DOHH2 (cell line): ENCODE results near the gene TTYH1.
"Not testable (repeated sequence)": the region's sequence is repeated elsewhere in the genome, so short reads cannot be mapped to it uniquely, and the experiment has no call there.

ENCODE experiments used
- H3F3A ChIP-seq: fragments of 200-600 bp; sonication (generic), shearing (Covaris generic); 2 replicates; pipeline ENCODE4 v1.6.0; 2016; ENCODE audit warnings: antibody characterized with exemption, mild to moderate bottlenecking; ENCODE audit not compliant: control insufficient read depth, insufficient read depth
- H3K27ac ChIP-seq: fragments of 200-600 bp; sonication (generic); 2 replicates; pipeline ENCODE4 v1.5.1; 2014; ENCODE audit warnings: low read depth, mild to moderate bottlenecking, low read length, moderate library complexity
- H3K27me3 ChIP-seq: fragments of 200-600 bp; sonication (generic); 2 replicates; pipeline ENCODE4 v1.6.1; 2014; ENCODE audit warnings: mild to moderate bottlenecking, low read length, mixed read lengths; ENCODE audit not compliant: control insufficient read depth
- H3K36me3 ChIP-seq: fragments of 200-600 bp; sonication (generic); 2 replicates; pipeline ENCODE4 v1.6.1; 2014; ENCODE audit warnings: mild to moderate bottlenecking, low read length, moderate library complexity, mixed read lengths; ENCODE audit not compliant: control insufficient read depth
- H3K4me1 ChIP-seq: fragments of 200-600 bp; sonication (generic); 2 replicates; pipeline ENCODE4 v1.6.1; 2014; ENCODE audit warnings: mild to moderate bottlenecking, low read length, mixed read lengths; ENCODE audit not compliant: control insufficient read depth
- H3K4me2 ChIP-seq: fragments of 200-600 bp; sonication (generic); 2 replicates; pipeline ENCODE4 v1.6.0; 2014; ENCODE audit warnings: mild to moderate bottlenecking, low read length, moderate library complexity
- H3K4me3 ChIP-seq: fragments of 200-600 bp; sonication (generic); 2 replicates; pipeline ENCODE4 v1.5.1; 2014; ENCODE audit warnings: mild to moderate bottlenecking, low read length, mixed read lengths
- H3K79me2 ChIP-seq: fragments of 200-600 bp; sonication (generic); 2 replicates; pipeline ENCODE4 v1.6.1; 2014; ENCODE audit warnings: mild to moderate bottlenecking, low read length, mixed read lengths; ENCODE audit not compliant: control insufficient read depth
- H3K9me2 ChIP-seq: fragments of 200-600 bp; sonication (generic); replicated peaks from 2 replicates; pipeline ENCODE4 v1.6.1; 2014; ENCODE audit warnings: mild to moderate bottlenecking, low read length, mixed read lengths; ENCODE audit not compliant: control insufficient read depth
- H3K9me3 ChIP-seq: fragments of 200-600 bp; sonication (generic); 2 replicates; pipeline ENCODE4 v1.6.1; 2014; ENCODE audit warnings: antibody characterized with exemption, low read length, mixed read lengths; ENCODE audit not compliant: control insufficient read depth, insufficient read depth
- H4K20me1 ChIP-seq: fragments of 200-600 bp; sonication (generic); 2 replicates; pipeline ENCODE4 v1.6.0; 2014; ENCODE audit warnings: low read depth, mild to moderate bottlenecking, antibody characterized with exemption, low read length, moderate library complexity; ENCODE audit not compliant: control insufficient read depth, insufficient read depth
- CTCF ChIP-seq: fragments of 200-600 bp; sonication (generic); IDR thresholded peaks from one replicate; pipeline ENCODE4 v1.5.1; 2014; ENCODE audit warnings: antibody characterized with exemption, mild to moderate bottlenecking, low read depth, low read length; ENCODE audit not compliant: poor library complexity, severe bottlenecking
- EZH2phosphoT487 ChIP-seq: fragments of 200-600 bp; sonication (generic); IDR thresholded peaks from 2 replicates; pipeline ENCODE4 v1.6.1; 2017; ENCODE audit warnings: borderline replicate concordance, mild to moderate bottlenecking, antibody characterized with exemption, low read length, moderate library complexity, mixed read lengths

Gene TTYH1

GRCh38 chr19:54439174-54439851, 24.0 kb downstream of the TTYH1 start:
- Histone ChIP-seq H3K4me3 (no peak overlapping the region), H3K9me3 (no peaks in the 10 kb centered on the region), H3K4me2 (no peak overlapping the region), H3K9me2 (no peaks in the 10 kb centered on the region), H3K27me3 (no peaks in the 10 kb centered on the region), H3K27ac (no peak overlapping the region), H3F3A (no peaks in the 10 kb centered on the region), H4K20me1 (peaks cover 7% of the 10 kb centered on the region), H3K36me3 (peaks cover 8% of the 10 kb centered on the region), H3K4me1 (no peaks in the 10 kb centered on the region), H3K79me2 (peaks cover 5% of the 10 kb centered on the region; the same call in 1 of the 2 replicates)
- peak; percentile 49 for TF ChIP-seq CTCF
- TF ChIP-seq EZH2phosphoT487, result no peak

- Histone ChIP-seq H3K27me3 (no peaks in the 10 kb centered on the region), H3K36me3 (peaks cover 16% of the 10 kb centered on the region), H4K20me1 (peaks cover 5% of the 10 kb centered on the region; the same call in 1 of the 2 replicates), H3K27ac (no peak overlapping the region), H3K4me3 (no peak overlapping the region), H3K4me2 (no peak overlapping the region), H3F3A (no peaks in the 10 kb centered on the region), H3K9me2 (no peaks in the 10 kb centered on the region), H3K4me1 (no peaks in the 10 kb centered on the region), H3K9me3 (no peaks in the 10 kb centered on the region), H3K79me2 (peaks cover 7% of the 10 kb centered on the region)
- TF ChIP-seq EZH2phosphoT487 (no peak), CTCF (no peak)
Measured at GRCh38 chr19:54440641-54441040, 25.4 kb downstream of the TTYH1 start.

- H3F3A ChIP-seq, result no peaks in the 10 kb centered on the region
- H3K4me3 ChIP-seq, result no peak overlapping the region
- H3K79me2 ChIP-seq, result peaks cover 41% of the 10 kb centered on the region
- no peaks in the 10 kb centered on the region for H3K9me3 ChIP-seq
- no peak overlapping the region for H3K27ac ChIP-seq
- TF ChIP-seq CTCF (no peak), EZH2phosphoT487 (no peak)
- no peak overlapping the region for H3K4me2 ChIP-seq
- peaks cover 27% of the 10 kb centered on the region for H3K36me3 ChIP-seq
- H3K4me1 ChIP-seq, result peaks cover 11% of the 10 kb centered on the region
- H3K27me3 ChIP-seq, result no peaks in the 10 kb centered on the region
- H4K20me1 ChIP-seq, result peaks cover 2% of the 10 kb centered on the region; the same call in 1 of the 2 replicates
- H3K9me2 ChIP-seq, result no peaks in the 10 kb centered on the region
Measured at GRCh38 chr19:54444737-54445136, 29.5 kb downstream of the TTYH1 start.

GRCh38 chr19:54446349-54446748, 31.1 kb downstream of the TTYH1 start:
- Histone ChIP-seq H3K36me3 (peaks cover 43% of the 10 kb centered on the region), H4K20me1 (peaks cover 18% of the 10 kb centered on the region), H3K79me2 (peaks cover 53% of the 10 kb centered on the region), H3K4me1 (peaks cover 24% of the 10 kb centered on the region)
- H3K4me3 ChIP-seq, H3K4me2 ChIP-seq, H3K27me3 ChIP-seq, H3F3A ChIP-seq, H3K9me3 ChIP-seq, H3K27ac ChIP-seq, H3K9me2 ChIP-seq: not testable (repeated sequence)
